Ishikawa (cell line): ENCODE measurements around the gene TNRC6B.

Source experiments
- CREB1 ChIP-seq: IDR thresholded peaks from 2 replicates; pipeline ENCODE4 v1.6.1; 2012; ENCODE audit warnings: low read depth
- EGR1 ChIP-seq: IDR thresholded peaks from 2 replicates; pipeline ENCODE4 v1.6.1; 2012
- EP300 ChIP-seq: IDR thresholded peaks from 2 replicates; pipeline ENCODE4 v1.6.1; 2012; ENCODE audit warnings: borderline replicate concordance
- TEAD4 ChIP-seq: IDR thresholded peaks from 2 replicates; pipeline ENCODE4 v1.6.1; 2012

DNA sequence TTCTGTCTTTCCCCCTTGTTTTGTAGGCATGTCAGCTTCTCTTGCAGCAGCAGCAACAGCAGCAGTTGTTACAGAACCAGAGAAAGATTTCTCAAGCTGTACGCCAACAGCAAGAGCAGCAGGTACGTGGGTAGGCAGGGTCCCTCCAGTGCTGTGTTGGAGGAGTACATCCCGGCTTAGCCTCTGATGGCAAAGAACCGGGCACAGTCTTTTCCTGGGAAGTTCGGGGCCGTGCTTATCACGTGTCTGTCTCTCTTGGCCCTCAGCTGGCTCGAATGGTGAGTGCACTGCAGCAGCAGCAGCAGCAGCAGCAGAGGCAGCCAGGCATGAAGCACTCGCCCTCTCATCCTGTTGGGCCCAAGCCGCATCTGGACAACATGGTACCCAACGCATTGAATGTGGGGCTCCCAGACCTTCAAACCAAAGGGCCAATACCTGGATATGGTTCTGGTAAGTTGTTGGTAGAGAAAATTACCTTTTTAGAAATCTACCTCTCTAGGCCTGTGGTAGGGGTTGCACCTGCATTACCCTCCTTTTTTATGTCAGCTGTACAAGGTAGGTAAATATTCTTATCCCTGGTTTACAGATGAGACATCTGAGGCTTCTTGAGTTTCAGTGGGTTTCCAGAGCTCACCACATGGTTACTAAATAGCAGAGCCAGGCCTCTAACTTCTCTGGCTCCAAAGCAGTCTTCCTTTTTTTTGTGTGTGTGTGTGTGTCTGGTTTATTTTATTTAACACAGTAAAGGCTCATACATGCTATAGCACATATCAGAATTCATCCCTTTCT is 123.4 kb downstream of the TNRC6B start:
- no peak for TF ChIP-seq EP300
- TF ChIP-seq CREB1 = no peak
- no peak for TF ChIP-seq TEAD4
- no peak for TF ChIP-seq EGR1
